Measurements from ENCODE around the gene CAP2. TPM values are rescaled to one million over a fixed set of nuclear protein-coding genes. Genes with fewer than 3 reads are reported as not detected.
"Not testable (repeated sequence)": the region's sequence is repeated elsewhere in the genome, so short reads cannot be mapped to it uniquely, and the experiment has no call there.

Gene CAP2
- polyA plus RNA-seq, 12 donors = 70.0 to 247 (median 214) TPM; not detected in 1

GRCh38 chr6:17497535-17498095 is 104.2 kb downstream of the CAP2 start:
- no peak for DNase-seq

- no peak for DNase-seq
These were observed 108.0 kb downstream of the CAP2 start for GRCh38 chr6:17501442-17501841.

DNA sequence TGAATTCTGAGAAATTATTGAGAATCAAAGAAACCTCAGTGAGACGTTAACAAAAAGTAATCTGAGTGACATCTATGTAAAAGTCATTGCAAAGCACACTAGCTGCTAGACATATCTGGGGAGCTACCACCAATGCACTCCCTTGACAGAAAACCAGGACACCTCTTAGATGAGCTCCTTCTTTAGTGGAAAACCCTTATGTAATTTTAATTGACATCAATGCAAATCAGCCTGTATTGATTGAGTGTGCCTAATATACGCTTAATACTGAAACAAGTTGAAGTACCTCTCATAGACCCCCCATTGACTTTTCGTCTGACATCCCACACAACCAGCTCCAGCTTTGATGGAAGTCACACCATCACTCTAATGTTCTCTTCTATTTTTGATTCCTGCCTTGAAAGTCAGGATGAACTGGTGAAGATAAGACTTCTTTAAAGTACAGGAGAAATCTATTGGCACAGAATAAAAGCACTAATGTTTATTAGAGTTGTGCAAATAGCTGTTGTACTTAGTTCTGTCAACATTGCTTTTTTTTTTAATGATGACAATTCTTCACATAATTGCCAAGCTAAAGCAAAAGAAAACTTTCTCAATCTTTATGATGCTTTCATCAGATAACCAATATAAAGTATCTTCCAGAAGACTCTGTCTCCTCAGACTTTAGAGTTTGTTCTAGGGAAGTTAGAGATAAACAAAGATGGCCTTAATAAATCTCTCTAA is 108.7 kb downstream of the CAP2 start:
- no peak for DNase-seq

DNA sequence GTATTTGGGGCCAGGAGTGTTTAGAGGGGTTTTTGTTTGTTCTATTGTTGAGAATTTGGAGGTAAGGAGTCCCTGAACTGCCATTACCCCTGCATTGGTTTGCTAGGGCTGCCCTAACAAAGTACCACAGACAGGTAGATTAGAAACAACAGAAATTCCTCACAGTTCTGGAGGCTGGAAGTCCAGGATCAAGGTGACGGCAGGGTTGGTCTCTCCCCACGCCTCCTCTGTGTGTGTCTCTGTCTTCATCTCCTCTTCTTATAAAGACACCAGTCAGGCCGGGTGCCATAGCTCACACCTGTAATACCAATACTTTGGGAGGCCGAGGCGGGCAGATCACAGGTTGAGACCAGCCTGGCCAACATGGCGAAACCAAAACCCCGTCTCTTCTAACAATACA is 109.7 kb downstream of the CAP2 start:
- DNase-seq = no peak

DNA sequence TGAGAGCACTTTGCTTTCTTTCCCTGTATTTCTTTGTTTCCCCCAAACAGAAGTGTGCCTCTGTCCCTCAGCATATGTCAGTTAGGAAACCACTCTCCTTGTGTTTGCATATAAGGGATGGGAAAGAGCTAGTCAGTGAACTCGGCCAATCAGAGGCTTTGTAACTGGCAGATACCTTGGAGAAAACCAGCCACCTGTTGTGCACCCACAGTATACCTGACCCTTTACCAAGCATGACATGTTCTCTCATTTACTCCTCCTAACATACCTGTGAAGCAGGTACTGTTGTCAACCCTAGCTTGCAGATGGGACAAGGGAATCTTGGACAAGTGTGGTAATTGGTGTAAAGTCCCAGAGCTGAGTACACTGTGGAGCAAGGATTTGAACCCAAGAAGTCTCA is 110.6 kb downstream of the CAP2 start:
- no peak for DNase-seq

GRCh38 chr6:17505062-17505476 is 111.7 kb downstream of the CAP2 start:
- DNase-seq = no peak

DNA sequence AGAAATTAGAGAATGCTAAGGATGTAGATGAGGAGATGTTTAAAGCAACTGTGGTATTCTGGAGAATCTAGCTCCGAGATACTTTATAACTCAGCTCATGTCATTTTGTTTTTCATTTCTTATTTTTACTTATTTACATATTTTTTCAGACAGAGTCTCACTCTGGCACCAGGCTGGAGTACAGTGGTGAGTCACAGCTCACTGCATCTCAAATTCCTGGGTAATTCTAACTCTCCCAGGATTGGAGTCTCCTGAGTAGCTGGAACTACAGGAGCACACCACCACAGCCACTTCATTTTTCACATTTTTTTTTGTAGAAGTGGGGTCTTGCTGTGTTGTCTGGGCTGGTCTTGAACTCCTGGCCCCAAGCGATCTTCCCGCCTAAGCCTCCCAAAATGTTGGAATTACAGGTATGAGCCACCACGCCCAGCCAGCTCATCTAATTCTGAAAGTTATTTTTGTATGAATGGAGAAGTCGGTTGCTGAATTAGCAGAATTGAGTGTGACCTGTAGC is 112.4 kb downstream of the CAP2 start:
- no peak for DNase-seq

DNA sequence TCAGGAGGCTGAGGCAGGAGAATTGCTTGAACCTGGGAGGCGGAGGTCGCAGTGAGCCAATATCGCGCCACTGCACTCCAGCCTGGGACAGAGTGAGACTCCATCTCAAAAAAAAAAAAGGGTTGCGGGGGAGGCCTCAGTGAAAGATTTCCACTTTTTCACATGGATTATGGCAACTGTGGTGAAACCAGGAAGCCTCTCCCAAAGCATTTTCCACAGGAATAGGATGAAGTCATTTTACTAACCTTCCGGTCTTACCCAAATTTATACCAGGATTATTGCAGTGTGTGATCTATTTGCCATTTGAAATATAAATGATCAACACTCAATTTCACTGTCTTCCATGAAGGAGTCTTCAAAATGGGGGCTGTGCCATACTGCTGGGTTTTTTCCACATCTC is 113.1 kb downstream of the CAP2 start:
- DNase-seq = no peak

GRCh38 chr6:17506962-17507361 is 113.6 kb downstream of the CAP2 start:
- DNase-seq = no peak

DNA sequence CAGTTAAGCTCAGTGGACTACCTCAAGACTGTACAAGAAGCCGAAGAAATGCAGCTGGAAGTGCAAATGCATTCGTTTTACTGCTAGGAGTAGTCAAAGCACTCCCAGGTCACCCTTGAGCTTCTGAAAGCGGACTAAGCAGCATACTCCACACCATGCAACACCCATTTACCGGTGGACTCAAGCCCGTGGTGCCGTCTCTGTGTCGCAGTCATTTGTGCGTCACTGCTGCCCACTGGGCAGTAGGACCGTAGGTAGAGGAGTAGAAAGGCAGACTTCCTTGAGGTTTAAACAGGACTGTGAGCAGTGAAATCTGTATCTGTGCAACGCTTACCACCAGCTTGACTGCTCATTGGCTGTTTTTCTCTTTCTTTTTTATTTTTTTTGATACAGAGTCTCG is 117.7 kb downstream of the CAP2 start:
- DNase-seq = no peak

GRCh38 chr6:17511580-17511979 is 118.2 kb downstream of the CAP2 start:
- no peak for DNase-seq

- DNase-seq = peak; percentile 17
These were observed 125.7 kb downstream of the CAP2 start for GRCh38 chr6:17519120-17519519.

DNA sequence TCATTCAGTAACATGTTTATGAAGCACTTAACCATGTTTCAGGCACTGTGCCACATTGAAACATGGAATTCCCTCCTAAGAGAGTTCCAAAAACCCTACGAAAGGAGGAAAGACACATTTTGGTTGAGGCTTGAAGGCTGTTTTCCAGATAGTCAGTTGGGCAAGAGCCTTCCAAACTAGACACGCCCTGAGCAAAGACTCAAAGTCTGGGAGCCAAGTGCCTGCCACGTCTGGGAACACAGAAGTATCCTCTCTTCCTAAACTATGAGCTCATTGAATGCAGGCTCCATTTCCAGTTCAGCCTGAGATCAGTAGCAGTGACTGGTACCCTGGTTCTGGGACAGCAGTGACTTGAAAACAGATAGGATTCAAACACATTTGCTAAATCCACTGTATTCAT is 132.2 kb downstream of the CAP2 start:
- DNase-seq = no peak

GRCh38 chr6:17527076-17527475 is 133.7 kb downstream of the CAP2 start:
- no peak for DNase-seq

GRCh38 chr6:17530321-17530835 is 137.0 kb downstream of the CAP2 start:
- DNase-seq = no peak

- no peak for DNase-seq
These were observed 143.2 kb downstream of the CAP2 start for GRCh38 chr6:17536586-17536985.

GRCh38 chr6:17542243-17542642 is 148.8 kb downstream of the CAP2 start:
- DNase-seq = no peak

GRCh38 chr6:17545681-17546080 is 152.3 kb downstream of the CAP2 start:
- DNase-seq = not testable (repeated sequence)

DNA sequence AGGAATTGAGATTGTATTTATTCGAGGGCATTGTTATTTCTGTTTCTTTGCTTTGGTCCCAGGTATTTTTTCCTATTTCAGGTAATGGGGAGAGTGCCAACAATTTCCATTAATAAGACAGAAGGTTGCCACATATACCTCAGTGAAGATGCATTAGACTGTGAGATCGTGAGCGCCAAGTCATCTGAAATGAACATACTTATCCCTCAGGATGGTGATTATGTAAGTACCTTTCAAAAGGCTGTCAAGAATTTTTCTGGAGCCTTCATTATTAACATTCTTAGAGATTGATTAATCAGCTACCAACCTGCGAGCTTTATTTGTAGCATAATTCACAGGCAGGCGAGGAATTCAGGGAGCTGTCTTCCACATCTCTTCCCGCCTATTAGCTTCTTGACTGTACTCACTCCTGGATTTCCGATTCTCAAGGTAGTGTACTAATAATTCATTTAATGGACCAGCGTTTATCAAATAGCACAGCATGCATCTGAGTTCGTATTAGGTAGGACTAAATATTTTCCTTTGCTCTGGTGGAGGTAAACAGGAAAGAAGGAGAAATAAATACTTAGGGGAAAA is 158.1 kb downstream of the CAP2 start:
- no peak for DNase-seq

- DNase-seq = peak; percentile 20
These were observed 159.5 kb downstream of the CAP2 start for GRCh38 chr6:17552861-17553260.

GRCh38 chr6:17556014-17556413 is 162.6 kb downstream of the CAP2 start:
- no peak for DNase-seq

DNA sequence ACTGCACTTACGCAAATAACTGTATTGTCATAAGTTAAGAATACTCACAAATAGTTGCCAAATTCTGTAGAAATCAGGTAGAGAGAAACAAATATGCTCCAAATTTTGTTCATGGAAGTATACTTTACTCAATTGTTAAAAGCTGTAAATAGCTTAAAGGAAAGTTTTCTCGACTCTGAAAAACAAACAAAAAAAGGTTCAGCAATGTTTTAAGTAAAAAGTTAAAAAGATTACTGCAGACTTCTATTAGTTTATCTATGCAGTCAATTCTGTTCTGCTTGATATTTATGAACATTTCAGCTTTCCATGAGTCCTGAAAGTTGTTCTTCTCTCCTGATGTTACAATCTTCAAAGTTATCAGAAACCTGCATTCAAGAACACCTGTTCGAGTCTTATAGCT is 169.2 kb downstream of the CAP2 start:
- DNase-seq = no peak

GRCh38 chr6:17565399-17565798 is 172.0 kb downstream of the CAP2 start:
- DNase-seq = no peak
